ENCODE results near the gene COPS7A.

Gene COPS7A

GRCh38 chr12:6771091-6771495, 47.2 kb downstream of the COPS7A start:
- DNase-seq, result peak in 1 of 2 donors; percentile 50

GRCh38 chr12:6771509-6772330, 47.9 kb downstream of the COPS7A start:
- DNase-seq, result no peak

GRCh38 chr12:6772331-6772695, 48.5 kb downstream of the COPS7A start, which contains the start of gene LAG3:
LAG3 (plus strand) TSS chr12:6772520; CDS start chr12:6772853, 333 bp downstream.
- DNase-seq, result peak in 1 of 2 donors; percentile 15

DNA sequence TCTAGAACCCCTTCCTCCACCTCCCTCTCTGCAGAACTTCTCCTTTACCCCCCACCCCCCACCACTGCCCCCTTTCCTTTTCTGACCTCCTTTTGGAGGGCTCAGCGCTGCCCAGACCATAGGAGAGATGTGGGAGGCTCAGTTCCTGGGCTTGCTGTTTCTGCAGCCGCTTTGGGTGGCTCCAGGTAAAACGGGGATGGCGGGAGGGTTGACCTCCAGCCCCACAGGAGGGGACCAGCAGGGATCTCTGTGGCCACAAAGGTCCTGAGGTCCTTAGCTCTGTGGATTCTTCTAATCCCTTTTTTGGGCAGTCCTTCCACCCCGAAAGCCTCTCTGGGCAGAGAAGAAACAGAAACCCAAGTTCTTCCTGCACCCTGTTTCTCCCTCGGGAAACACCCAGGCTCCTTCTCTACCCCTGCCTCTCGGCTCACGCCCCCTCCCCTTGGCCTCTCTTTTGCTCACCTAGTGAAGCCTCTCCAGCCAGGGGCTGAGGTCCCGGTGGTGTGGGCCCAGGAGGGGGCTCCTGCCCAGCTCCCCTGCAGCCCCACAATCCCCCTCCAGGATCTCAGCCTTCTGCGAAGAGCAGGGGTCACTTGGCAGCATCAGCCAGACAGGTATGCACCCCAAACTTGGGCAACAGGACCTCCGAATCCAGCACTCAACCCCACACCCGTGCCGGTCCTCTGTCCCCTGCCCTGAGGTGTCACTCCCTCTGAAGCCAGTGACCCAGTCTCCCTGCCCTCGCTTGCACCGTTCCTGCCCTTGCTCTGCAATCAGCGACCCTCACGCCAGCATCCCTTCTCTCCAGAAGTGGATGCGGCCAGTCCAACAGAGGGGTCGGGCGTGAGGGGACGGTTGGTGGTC, 49.1 kb downstream of the COPS7A start:
- no peak for DNase-seq

DNA sequence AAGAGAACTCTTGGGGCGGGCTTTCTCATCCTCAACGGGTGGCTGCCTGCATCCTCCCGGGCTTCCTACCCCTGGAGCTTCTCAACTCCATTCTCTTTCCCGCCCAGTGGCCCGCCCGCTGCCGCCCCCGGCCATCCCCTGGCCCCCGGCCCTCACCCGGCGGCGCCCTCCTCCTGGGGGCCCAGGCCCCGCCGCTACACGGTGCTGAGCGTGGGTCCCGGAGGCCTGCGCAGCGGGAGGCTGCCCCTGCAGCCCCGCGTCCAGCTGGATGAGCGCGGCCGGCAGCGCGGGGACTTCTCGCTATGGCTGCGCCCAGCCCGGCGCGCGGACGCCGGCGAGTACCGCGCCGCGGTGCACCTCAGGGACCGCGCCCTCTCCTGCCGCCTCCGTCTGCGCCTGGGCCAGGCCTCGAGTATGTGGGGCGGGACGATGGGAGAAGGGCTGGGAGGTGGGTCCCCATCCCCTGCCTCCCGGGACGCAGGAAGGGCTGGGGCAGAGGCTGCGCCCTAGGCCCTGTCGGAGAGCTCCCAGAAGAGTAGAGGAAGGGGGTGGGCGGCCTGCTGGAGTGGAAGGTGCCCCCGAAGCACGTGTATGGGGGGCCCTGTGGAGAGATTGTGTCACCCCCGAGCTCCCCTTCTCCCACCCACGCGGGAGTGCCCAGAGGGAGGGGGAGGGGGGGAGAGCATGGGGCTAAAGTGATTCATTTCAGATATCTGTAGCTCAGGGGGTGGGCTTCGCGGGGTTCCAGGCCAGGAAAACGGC, 49.9 kb downstream of the COPS7A start:
- no peak for DNase-seq

GRCh38 chr12:6774499-6775062, 50.7 kb downstream of the COPS7A start:
- DNase-seq, result no peak

DNA sequence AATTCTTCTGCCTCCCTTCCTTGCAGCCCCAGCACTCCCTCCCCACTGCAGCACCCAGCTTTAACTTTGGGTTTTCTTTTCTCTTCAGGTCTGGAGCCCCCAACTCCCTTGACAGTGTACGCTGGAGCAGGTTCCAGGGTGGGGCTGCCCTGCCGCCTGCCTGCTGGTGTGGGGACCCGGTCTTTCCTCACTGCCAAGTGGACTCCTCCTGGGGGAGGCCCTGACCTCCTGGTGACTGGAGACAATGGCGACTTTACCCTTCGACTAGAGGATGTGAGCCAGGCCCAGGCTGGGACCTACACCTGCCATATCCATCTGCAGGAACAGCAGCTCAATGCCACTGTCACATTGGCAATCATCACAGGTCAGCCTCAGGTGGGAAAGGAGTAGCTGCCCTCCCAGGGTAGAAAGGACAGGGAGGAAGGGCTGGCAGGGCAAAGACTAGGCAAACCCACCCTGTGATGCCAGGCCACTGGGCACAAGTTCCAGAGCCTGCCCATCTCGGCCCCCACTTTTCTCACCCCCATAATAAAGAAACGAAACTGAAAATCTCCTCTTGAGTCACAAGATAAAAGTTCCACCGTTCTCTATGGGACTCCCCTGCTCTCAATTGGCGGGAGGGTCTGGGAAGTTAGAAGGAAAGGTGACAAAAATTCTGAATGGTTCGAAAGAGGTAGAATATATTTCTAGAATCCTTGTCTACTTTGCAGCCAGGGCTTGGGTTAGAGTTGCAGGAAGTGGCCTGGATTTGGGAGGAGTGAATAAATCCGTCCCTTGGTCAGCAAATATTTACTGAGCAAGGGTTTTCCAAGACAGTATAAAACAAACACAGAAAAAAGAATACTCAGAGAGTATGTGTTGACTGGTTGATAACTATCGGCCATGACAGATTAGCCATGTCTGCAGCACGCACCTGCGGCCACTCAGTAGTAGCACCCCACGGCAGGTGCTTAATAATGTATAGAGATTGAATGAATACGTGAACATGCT, 51.6 kb downstream of the COPS7A start:
- no peak for DNase-seq

GRCh38 chr12:6777386-6777785, 53.5 kb downstream of the COPS7A start:
- DNase-seq, result no peak

- peak in 1 of 2 donors; percentile 32 for DNase-seq
Observed at GRCh38 chr12:6778217-6778573, 54.3 kb downstream of the COPS7A start.

- peak; percentile 73 to 85 for DNase-seq
Observed at GRCh38 chr12:6778574-6779550, 55.0 kb downstream of the COPS7A start.

- peak in 1 of 2 donors; percentile 25 for DNase-seq
Observed at GRCh38 chr12:6779708-6780432, 56.0 kb downstream of the COPS7A start.

DNA sequence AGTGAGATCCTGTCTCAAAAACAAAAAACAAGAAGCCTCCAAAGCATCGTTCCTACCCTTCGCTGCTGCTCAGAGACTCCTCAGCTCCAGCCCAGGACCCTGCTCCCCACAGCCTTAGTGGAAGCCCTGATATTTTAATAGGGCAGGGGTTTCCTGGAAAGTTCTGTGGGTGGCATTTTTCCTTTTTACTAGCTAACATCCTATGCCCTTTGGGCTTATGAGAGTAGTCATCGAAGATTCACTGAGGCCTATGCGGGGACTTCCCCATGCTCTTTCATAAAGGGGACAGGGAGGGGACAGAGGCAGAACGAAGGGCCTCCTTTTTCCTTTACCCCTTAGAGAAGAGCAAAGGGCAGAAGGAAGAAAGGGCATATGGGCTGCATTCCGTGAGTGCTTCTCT, 56.7 kb downstream of the COPS7A start:
- DNase-seq, result no peak

Data from bone marrow (tissue), 2 donors.